ENCODE measurements around the gene HDDC3. TPM values are rescaled to one million over a fixed set of nuclear protein-coding genes. Genes with fewer than 3 reads are reported as not detected.

The HDDC3 gene
- total RNA-seq, 1 experiment from 2014 or later: 17.1 TPM

DNA sequence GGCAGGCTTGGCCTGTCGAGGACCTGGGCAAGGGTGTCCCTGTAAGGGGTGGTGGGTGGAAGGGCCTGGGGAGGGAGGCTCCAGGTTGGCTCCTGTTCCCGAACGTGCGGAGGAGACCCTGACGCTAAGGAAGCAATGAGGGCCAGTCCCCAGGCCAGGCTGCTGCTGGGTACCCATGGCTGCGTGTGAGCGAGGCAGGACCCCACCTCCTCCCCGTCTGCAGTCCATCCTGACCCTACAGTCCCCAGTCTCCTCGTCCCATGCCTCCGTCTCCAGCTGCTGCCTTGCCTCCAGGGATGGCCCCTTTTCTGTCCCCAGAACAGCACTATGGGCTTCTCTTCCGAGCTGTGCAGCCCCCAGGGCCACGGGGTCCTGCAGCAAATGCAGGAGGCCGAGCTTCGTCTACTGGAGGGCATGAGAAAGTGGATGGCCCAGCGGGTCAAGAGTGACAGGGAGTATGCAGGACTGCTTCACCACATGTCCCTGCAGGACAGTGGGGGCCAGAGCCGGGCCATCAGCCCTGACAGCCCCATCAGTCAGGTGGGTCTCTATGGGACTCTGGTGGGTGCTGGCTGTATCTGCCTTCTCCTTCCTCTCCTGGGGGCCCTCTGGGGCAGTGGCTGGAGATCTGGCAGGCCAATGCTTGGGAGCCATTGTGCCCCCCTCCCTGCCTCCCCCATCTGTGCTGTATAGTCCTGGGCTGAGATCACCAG, 47.5 kb downstream of the HDDC3 start:
- in situ Hi-C loops (cut with HindIII; ENCODE audit: low sequenced_read_pairs): no loop called here
- no peak for DNase-seq (ENCODE audit: low spot score)

DNA sequence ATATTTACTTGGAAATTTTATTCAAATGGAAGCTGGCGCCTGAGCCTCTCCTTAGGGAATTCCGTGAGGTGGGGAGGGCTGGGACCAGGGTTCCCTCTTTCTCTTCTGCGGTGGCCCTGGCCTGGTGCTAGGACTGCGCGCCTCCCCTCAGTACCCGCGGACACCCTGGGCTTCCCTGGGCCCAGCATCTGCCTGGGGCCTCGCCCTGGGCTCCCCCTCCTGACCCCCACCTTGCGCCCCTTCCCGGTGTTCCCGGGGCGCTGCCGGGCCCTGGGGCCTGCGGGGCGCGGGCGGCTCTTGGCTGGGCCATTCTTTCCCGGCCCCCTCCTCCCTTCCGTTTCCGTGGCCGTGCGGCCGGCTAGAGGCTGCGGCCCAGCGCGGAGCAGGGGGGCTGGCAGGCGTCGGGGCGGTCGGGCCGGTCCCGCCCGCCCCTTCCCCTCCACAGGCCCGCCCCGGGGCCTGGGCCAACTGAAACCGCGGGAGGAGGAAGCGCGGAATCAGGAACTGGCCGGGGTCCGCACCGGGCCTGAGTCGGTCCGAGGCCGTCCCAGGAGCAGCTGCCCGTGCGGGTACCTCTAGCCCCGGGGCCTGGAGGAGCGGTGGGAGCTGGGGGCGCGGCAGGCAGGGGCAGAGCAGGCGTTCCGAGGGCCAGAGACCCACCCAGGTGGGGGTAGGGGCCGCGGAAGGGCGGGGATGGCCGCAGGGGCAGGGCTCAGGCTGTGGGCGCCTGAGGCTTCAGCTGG, 48.2 kb downstream of the HDDC3 start, which contains the start of gene FES:
TSS of gene FES (plus strand) at position 529 of the 743 bp plus-strand sequence. CDS start 542 bp downstream, outside the sequence.
- no peak for DNase-seq (ENCODE audit: low spot score)
- in situ Hi-C loops (cut with HindIII; ENCODE audit: low sequenced_read_pairs): no loop called here

DNA sequence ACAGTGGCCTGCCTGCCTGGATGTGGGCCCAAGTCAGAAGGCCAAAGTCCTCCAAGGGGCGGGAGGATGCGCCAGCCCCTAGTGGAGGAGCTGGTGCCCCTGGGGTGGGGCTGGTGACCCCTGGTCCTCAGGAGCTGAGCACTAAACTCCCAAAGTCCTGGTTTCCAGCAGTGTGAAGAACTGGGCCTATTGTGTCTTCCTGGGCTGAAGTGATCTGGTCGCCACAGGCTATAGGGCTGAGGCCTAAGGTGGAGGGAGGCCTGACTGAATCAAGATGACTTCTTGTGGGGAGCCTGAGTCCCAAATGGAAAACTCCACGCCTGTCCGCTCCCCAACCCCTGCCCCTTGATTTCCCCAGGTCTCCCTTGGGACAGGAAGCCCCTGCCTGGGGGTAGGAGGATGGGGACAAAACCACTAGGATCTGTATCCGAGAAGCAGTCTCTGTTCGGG, 48.8 kb downstream of the HDDC3 start:
- no peak for DNase-seq (ENCODE audit: low spot score)
- in situ Hi-C loops (cut with HindIII; ENCODE audit: low sequenced_read_pairs): no loop called here

DNA sequence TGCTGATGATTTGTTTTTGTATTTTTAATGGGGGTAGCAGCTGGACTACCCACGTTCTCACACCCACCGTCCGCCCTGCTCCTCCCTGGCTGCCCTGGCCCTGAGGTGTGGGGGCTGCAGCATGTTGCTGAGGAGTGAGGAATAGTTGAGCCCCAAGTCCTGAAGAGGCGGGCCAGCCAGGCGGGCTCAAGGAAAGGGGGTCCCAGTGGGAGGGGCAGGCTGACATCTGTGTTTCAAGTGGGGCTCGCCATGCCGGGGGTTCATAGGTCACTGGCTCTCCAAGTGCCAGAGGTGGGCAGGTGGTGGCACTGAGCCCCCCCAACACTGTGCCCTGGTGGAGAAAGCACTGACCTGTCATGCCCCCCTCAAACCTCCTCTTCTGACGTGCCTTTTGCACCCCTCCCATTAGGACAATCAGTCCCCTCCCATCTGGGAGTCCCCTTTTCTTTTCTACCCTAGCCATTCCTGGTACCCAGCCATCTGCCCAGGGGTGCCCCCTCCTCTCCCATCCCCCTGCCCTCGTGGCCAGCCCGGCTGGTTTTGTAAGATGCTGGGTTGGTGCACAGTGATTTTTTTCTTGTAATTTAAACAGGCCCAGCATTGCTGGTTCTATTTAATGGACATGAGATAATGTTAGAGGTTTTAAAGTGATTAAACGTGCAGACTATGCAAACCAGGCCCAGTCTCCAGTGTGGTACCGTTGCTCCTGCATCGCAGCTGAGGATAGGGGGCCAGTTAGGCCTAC, 49.4 kb downstream of the HDDC3 start:
- DNase-seq (ENCODE audit: low spot score): no peak
- in situ Hi-C loops (cut with HindIII; ENCODE audit: low sequenced_read_pairs): no loop called here

DNA sequence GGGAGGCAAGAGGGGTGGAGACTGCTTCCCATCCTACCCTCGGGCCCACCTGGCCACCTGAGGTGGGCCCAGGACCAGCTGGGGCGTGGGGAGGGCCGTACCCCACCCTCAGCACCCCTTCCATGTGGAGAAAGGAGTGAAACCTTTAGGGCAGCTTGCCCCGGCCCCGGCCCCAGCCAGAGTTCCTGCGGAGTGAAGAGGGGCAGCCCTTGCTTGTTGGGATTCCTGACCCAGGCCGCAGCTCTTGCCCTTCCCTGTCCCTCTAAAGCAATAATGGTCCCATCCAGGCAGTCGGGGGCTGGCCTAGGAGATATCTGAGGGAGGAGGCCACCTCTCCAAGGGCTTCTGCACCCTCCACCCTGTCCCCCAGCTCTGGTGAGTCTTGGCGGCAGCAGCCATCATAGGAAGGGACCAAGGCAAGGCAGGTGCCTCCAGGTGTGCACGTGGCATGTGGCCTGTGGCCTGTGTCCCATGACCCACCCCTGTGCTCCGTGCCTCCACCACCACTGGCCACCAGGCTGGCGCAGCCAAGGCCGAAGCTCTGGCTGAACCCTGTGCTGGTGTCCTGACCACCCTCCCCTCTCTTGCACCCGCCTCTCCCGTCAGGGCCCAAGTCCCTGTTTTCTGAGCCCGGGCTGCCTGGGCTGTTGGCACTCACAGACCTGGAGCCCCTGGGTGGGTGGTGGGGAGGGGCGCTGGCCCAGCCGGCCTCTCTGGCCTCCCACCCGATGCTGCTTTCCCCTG, 50.2 kb downstream of the HDDC3 start:
- DNase-seq (ENCODE audit: low spot score): no peak
- in situ Hi-C loops (cut with HindIII; ENCODE audit: low sequenced_read_pairs): no loop called here

DNA sequence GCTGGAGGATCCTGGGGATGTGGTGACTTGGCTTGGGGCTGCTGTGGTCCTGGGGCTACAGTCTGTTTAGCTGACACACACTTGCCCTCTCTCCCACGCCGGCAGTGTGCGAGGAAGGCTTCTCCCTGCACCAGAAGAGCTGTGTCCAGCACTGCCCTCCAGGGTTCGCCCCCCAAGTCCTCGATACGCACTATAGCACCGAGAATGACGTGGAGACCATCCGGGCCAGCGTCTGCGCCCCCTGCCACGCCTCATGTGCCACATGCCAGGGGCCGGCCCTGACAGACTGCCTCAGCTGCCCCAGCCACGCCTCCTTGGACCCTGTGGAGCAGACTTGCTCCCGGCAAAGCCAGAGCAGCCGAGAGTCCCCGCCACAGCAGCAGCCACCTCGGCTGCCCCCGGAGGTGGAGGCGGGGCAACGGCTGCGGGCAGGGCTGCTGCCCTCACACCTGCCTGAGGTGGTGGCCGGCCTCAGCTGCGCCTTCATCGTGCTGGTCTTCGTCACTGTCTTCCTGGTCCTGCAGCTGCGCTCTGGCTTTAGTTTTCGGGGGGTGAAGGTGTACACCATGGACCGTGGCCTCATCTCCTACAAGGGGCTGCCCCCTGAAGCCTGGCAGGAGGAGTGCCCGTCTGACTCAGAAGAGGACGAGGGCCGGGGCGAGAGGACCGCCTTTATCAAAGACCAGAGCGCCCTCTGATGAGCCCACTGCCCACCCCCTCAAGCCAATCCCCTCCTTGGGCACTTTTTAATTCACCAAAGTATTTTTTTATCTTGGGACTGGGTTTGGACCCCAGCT, 51.0 kb downstream of the HDDC3 start:
- no peak for DNase-seq (ENCODE audit: low spot score)
- in situ Hi-C loops (cut with HindIII; ENCODE audit: low sequenced_read_pairs): no loop called here

DNA sequence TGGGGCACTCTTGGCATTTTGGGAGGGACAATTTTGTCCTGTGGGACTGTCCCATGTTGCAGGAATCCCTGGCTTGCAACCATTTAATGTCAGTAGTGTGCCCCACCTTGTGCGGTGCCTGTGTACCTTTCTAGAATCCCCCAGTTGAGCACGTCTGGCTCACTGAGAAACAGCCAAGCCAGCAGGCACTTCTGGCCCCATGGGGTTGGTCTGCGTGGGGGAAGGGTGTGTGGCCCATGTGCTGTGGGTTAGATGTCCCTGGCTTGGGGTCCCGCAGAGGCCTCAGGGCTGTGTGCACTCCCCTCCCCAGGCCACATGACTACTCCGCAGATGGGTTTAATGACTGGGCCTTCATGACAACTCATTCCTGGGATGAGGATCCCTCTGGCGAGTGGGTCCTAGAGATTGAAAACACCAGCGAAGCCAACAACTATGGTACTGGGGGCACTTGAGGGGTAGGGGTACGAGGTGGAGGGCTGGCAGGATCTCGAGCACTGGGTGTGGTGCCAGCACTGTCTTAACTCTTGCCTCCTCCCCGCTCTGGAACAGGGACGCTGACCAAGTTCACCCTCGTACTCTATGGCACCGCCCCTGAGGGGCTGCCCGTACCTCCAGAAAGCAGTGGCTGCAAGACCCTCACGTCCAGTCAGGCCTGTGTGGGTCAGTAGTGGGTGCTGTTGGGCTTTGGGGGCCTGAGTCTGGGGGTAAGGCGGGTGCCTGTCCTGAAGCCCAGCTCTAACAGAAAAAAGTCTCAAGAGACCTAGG, 51.8 kb downstream of the HDDC3 start:
- in situ Hi-C loops (cut with HindIII; ENCODE audit: low sequenced_read_pairs): no loop called here

More for the DNA sequence above, 51.8 kb downstream of the HDDC3 start:
- DNase-seq (ENCODE audit: low spot score): no peak

Other genes with a start within 250 kb of the HDDC3 start
- gene BLM, start 215.2 kb downstream of the HDDC3 start, total RNA-seq (2014; rRNA removed; shearing (Covaris generic)): 19.0 and 25.7 TPM in 2 replicates
- 21.8 and 28.9 TPM in 2 replicates for gene FURIN, start 64.0 kb downstream of the HDDC3 start, total RNA-seq (2014; rRNA removed; shearing (Covaris generic))
- gene FES, start 48.0 kb downstream of the HDDC3 start, total RNA-seq (2014; rRNA removed; shearing (Covaris generic)): 0.43 and 0.64 TPM in 2 replicates
- 23.8 and 33.4 TPM in 2 replicates for gene MAN2A2, start 29.2 kb downstream of the HDDC3 start, total RNA-seq (2014; rRNA removed; shearing (Covaris generic))
- gene UNC45A, start 2.7 kb upstream of the HDDC3 start, total RNA-seq (2014; rRNA removed; shearing (Covaris generic)): 99.2 and 113 TPM in 2 replicates
- 0.14 TPM in 1 of 2 replicates, not detected in the other for gene RCCD1, start 22.3 kb upstream of the HDDC3 start, total RNA-seq (2014; rRNA removed; shearing (Covaris generic))
- gene PRC1, start 62.0 kb upstream of the HDDC3 start, total RNA-seq (2014; rRNA removed; shearing (Covaris generic)): 138 and 140 TPM in 2 replicates
- gene VPS33B, start 90.0 kb upstream of the HDDC3 start, total RNA-seq (2014; rRNA removed; shearing (Covaris generic)): 8.9 and 12.8 TPM in 2 replicates
- gene SV2B, start 167.7 kb upstream of the HDDC3 start, total RNA-seq (2014; rRNA removed; shearing (Covaris generic)): not detected in 2 replicates

Data from G401 (cell line).